HT1080 (cell line): ENCODE results near the gene PTPRA. TPM values are rescaled to one million over a fixed set of nuclear protein-coding genes. Genes with fewer than 3 reads are reported as not detected.
A peak's percentile ranks its signal among the peaks of the same experiment; 100 is the strongest.
"Not testable (repeated sequence)": the region's sequence is repeated elsewhere in the genome, so short reads cannot be mapped to it uniquely, and the experiment has no call there.

Source experiments
- DNase-seq: peaks from one replicate; pipeline ENCODE4 v3.0.0-alpha.2; 2015; ENCODE audit warnings: low read depth
- polyA plus RNA-seq, 2 experiments: library from polyadenylated mRNA; depleted of rRNA; stranded (reverse); fragments of >200 nt; gene quantifications; 2 replicates each; pipeline ENCODE4 v1.2.3, GENCODE V29; 2015
- total RNA-seq: library from RNA; depleted of rRNA; stranded (reverse); fragments of >200 nt; shearing (Covaris generic); gene quantifications from 2 replicates; pipeline ENCODE4 v1.2.3, GENCODE V29; 2014; rRNA removed

PTPRA gene, protein sequence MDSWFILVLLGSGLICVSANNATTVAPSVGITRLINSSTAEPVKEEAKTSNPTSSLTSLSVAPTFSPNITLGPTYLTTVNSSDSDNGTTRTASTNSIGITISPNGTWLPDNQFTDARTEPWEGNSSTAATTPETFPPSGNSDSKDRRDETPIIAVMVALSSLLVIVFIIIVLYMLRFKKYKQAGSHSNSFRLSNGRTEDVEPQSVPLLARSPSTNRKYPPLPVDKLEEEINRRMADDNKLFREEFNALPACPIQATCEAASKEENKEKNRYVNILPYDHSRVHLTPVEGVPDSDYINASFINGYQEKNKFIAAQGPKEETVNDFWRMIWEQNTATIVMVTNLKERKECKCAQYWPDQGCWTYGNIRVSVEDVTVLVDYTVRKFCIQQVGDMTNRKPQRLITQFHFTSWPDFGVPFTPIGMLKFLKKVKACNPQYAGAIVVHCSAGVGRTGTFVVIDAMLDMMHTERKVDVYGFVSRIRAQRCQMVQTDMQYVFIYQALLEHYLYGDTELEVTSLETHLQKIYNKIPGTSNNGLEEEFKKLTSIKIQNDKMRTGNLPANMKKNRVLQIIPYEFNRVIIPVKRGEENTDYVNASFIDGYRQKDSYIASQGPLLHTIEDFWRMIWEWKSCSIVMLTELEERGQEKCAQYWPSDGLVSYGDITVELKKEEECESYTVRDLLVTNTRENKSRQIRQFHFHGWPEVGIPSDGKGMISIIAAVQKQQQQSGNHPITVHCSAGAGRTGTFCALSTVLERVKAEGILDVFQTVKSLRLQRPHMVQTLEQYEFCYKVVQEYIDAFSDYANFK
- total RNA-seq = 25.2 and 36.5 TPM in 2 replicates
- polyA plus RNA-seq (2015; cell fraction: cytosol; rRNA removed) = 48.1 and 57.4 TPM in 2 replicates
- 48.5 and 52.5 TPM in 2 replicates for polyA plus RNA-seq (2015; cell fraction: nucleus; rRNA removed)

DNA sequence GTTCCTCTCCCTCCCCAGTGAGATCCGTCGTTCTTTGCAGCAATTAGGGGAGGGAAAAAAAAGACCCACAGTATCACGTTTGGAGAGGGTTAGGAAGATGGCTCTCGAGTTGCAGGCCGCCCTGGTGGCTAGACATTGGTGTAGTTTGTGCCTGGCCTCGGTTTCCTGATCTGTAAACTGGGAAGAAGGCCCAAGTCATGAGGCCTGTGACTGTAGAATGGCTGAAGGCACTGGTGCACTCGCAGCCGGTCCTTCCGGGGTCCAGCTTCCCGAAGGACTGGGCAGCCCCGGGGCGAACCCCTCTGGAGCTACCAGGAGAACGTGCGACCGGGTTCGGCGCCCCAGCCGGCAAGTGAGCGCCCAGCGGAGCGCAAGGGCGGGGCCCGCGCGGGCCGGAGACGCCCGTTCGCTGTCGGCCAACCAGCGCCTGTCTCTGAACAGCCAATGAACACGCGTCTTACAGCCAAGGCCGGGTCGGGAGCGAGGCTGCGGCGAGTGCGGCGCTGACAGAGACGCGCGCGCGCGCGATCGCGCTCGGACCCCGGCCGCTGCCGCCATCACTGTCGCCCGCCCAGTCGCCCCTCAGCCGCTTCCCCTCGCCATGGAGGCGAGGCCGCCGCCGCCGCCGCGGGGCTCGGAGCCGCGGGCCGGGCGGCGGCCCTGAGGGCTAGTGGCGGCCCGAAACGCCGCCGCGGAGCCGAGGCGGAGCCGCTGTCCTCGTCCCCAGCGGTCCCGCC, at the start of gene PTPRA:
Gene PTPRA, plus strand, starts transcription at position 472 of the 737 bp plus-strand sequence. CDS start 90,797 bp downstream, outside the sequence.
- peak; percentile 89 for DNase-seq

GRCh38 chr20:2825761-2826160, 47.5 kb upstream of the PTPRA start:
- DNase-seq = no peak

DNA sequence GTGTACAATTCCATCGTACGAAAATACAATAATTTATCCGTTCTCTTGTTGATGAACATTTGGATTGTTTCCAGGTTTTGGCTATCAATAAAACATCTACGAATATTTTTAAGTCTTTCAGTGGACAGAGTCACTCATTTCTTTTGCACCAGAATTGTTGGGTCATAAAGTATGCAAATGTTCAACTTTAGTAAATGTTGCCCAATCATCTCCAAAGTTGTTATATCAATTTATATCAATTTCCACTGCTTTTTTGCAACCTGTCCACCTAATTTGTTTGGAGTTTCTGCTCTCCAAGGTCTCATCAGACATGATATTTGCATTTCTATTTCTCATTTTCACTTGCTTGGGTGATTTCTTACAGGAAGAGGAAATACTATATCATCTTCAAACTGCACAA, 46.6 kb upstream of the PTPRA start:
- no peak for DNase-seq

- DNase-seq = no peak
These were observed 43.9 kb upstream of the PTPRA start for GRCh38 chr20:2829376-2829775.

GRCh38 chr20:2831206-2831605, 42.1 kb upstream of the PTPRA start:
- DNase-seq = not testable (repeated sequence)

- DNase-seq = no peak
These were observed 39.5 kb upstream of the PTPRA start for GRCh38 chr20:2833761-2834160.

DNA sequence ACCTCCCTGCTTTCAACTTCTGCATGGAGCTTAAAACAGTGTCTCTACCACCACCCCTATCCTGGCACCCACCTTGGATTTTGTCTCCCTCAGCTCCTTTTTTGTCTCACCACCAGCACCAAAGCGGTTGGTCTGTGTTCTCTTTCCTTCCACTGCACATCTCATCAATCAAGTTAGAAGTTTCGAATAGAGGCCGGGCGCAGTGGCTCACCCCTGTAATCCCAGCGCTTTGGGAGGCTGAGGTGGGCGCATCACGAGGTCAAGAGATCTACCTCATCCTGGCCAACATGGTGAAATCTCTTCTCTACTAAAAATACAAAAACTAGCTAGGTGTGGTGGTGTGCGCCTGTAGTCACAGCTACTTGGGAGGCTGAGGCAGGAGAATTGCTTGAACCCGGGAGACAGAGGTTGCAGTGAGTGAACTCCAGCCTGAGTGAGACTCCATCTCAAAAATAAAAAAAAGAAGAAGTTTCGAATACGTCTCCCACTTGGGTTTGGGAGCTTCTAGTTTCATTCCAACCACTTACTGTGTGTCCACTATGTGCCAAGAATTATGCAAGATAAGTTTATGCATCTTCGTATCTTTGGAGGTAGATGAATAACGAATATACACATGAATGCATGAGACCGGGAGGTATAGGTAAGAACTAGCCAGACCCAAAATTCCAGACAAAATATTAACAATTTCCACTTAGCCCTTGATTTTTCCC, 38.7 kb upstream of the PTPRA start:
- no peak for DNase-seq

DNA sequence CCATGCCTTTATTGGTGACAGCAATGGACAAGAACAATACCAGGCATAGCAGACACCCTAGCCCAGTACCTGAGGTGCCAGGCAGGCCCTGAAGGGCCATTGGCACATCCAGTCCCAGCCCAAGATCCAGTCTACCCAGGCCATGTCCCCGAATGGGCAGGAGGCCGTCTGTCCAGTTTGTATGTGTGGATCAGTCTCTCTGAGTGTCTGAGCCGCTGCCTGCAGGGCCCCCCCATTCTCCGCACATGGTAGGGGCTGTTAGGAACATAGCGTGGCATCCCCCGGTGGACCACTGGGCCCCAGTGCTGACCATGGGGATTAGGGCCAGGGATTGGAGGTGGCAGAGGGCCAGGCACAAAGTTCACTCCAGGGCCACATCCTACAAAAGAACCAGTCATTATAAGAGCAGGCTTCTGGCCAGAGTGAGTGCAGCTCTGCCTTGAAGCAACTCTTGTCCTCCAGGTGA, 37.9 kb upstream of the PTPRA start:
- no peak for DNase-seq

DNA sequence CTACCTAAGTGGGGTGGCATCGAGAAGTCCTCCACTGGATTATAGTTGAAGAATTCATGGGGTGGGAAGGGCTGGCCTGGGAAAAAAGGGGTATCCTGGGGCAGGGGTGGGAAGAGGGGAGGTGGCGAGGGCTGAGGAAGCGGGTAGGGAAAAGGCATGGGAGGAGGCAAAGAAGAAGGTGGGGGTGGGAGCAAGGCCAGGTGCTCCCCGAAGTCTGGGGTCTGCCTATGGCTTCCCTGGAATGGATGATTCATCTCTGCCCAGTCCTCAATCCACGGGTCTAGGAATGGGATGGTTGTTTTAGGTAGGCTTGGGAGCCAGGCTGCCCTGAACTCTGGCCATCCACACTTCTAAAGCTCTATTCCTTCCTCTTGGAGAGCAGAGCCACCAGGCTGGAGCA, 37.2 kb upstream of the PTPRA start:
- DNase-seq = no peak

GRCh38 chr20:2837221-2837960, 35.9 kb upstream of the PTPRA start:
- DNase-seq = no peak

- no peak for DNase-seq
These were observed 35.0 kb upstream of the PTPRA start for GRCh38 chr20:2838170-2838797.

DNA sequence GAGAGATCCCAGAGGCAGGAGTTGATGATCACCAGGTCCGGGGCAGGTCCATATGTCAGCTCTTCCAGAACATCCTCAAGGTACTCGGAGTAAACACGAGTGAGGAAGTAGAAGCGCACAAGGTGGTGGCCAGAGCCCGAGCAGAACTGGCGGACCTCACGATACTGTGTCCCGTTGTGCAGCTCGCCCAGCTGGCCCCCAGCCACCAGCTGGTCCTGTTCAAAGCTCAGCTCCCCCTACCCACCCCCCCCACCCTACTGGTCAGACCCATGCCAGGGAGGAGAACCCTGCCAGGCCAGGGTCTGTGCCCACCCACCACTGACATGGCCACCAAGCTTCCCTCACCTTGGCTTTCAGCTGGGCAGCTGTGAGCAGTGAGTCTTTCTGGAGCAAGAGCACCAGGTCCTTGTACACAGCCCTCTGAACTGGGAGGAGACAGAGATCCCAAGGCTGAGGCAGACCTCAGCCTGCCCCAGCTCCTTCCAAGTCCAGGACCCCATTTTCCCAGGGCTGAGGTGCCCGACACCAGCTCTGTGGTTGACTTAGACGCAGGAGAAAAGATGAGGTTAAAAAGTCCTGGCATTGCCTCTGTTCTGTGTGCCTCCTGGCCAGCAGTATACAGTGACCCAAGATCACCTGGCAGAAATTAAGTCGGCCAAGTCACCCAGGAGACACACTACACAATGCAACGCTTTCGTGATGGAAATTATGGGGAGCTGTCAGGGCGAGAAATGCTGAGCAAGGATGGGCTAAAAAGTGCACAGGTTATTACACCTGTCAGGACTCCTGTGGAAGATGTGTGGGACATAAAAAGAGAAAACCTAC, 34.2 kb upstream of the PTPRA start:
- no peak for DNase-seq

DNA sequence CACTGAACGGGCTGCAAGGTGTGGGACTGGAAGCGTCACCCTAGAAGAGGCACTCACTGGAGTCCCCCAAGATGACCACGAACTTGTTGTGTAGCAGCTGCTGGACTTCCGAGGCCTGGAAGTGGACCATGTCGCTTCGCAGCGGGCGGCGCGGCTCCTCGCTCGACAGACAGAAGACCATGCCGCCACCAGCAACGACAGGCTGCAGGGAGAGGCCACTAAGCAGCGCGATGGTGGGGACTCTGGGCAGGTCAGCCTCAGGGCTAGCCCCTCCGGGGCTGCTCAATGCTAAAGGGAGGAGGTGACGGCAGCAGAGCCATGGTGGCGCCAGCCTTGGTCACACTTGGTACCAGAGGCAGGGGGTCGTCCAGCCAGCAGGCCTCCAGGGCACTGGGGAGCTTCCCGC, 33.5 kb upstream of the PTPRA start:
- DNase-seq = no peak

DNA sequence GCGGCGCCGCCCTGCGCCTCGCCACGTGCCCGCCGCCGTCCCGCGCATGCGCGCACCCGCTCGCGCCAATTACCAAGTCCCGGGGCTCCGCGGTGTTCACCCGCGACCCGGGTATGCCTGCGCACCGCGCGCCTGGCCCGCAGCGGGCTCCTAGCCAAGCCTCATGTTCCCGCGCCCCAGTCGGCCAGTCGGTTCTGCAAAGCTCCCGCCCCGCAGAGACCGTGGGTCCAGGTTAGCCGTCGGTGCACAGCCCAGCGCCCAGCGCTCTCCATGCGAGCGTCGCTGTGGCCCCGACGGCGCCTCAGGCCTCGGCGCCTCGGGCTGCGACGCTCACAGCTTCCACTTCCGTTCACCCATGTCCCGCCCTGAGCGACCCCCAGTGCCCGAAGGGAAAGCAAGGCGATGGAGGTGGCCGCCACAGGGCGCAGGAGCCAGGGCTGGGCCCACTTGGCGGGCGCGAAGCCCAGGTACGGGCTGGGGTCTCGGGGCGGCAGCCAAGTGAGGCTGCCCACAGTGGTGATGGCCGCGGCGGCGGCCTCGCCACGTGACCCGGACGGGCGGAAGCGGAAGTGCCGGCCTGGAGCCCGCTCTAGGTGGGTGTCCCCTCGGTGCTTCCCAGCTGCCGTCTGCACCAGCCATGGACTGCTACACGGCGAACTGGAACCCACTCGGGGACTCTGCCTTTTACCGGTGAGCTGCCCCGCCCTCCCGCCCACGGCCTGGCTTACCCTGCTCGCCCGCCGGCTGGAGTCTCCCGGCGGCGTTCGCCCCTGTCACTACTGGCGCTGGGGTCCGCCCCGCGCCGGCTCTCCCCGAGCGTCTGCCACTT, 32.9 kb upstream of the PTPRA start, which contains the start of the genes PCED1A and VPS16:
Gene PCED1A, minus strand, starts transcription at position 518 of the 829 bp plus-strand sequence. CDS start 743 bp downstream, outside the sequence.
Gene VPS16, plus strand, starts transcription at position 608 of the 829 bp plus-strand sequence. Its CDS starts 30 bp downstream, at position 638.
- DNase-seq = peak; percentile 81

- peak; percentile 68 for DNase-seq
These were observed 32.2 kb upstream of the PTPRA start for GRCh38 chr20:2840967-2841531.

DNA sequence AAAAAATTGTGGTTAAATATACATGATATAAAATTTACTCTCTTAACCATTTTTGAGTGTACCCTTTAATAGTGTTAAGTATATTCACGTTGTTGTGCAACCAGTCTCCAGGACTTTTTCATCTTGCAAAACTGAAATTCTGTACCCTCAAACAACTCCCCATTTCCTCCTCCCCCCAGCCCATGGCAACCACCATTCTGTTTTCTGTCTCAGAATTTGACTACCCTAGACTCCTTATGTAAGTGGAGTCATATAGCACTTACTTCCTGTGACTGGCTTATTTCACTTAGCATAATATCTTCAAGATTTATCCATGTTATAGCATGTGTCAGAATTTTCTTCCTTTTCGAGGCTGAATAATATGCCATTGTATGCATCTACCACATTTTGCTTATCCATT, 27.7 kb upstream of the PTPRA start:
- DNase-seq = no peak

GRCh38 chr20:2846698-2847097, 26.6 kb upstream of the PTPRA start:
- DNase-seq = no peak
